HG02938 (cell line): ENCODE measurements around the gene CDKL4.
"Not testable (repeated sequence)": the region's sequence is repeated elsewhere in the genome, so short reads cannot be mapped to it uniquely, and the experiment has no call there.

Experiments used
- ATAC-seq: cut with Tn5 transposase; IDR thresholded peaks from one replicate; pipeline ENCODE4 v1.9.1; 2021; ENCODE audit warnings: mild to moderate bottlenecking, moderate library complexity; ENCODE audit not compliant: unreplicated experiment

The CDKL4 gene

DNA sequence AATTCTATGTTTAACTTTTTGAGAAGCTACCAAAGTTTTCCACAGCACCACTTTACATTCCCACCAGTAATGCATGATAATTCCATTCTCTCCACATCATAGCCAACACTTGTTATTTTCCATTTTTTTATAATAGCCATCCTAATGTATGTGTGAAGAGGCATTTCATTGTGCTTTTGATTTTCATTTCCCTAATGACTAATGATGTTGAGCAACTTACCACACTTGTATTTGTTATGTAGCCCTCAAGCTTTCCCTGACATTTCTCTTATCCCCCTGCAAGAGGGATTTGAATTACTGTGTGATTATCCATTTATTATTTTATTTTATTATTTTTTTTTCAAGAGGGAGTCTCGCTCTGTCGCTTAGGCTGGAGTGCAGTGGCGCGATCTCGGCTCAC is 99.4 kb downstream of the CDKL4 start:
- ATAC-seq: no peak

DNA sequence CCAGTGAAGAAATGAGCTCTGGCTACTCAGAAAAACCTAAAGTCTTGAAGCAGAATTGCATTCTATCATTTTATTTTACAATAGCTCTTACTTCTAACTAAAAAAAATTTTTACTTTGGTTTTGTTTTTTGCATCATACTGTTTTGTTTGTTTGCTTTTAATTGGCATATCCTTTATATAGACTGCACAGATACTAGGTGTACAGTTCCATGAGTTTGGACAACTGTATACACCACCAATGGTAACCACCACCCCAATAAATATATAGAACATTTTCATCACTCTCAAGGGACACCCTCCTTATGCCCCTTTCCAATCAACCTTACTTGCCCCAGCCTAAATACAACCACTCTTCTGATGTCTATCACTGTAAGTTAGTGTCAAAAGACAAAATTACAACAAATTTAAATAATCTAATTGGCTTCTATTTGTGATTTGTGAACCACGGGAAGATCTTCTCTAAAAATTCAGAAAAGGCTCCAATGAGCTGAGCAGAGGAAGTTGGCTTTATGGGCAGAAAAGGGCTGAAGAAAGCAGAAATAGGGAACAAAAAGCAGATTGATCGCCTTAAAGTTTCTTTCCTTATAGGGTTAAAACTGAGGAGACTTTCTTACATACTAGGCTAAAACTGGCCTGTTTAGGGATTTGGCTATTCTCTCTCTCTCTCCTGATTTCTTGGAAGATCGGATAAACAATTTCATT is 100.7 kb downstream of the CDKL4 start:
- ATAC-seq: no peak

GRCh38 chr2:39141334-39142271 is 102.2 kb downstream of the CDKL4 start:
- no peak for ATAC-seq

- ATAC-seq: not testable (repeated sequence)
These were observed 102.8 kb downstream of the CDKL4 start for GRCh38 chr2:39140948-39141333.

DNA sequence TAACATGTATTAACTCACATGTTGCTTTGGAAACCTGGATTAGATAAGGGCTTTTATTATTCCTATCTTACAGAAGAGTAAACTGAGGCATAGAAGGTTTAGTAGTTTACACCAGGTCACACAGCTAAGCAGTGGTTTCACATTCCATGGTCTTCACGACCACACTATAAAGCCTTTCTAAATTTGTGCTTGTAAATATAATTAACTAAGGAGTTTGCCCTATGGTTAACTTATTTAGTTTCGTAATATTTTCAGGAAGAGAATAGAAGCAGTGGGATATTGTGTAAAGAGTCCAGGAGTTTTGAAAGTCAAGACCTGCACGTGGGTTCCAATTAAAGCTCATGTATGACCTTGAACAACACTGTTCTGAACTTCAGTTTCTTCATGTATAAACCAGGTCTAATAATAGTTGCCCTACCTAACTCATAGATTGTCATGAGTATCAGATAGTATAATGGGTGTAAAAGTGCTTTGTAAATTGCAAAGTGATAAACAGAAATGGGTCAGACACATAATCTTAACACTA is 103.4 kb downstream of the CDKL4 start:
- ATAC-seq: no peak

DNA sequence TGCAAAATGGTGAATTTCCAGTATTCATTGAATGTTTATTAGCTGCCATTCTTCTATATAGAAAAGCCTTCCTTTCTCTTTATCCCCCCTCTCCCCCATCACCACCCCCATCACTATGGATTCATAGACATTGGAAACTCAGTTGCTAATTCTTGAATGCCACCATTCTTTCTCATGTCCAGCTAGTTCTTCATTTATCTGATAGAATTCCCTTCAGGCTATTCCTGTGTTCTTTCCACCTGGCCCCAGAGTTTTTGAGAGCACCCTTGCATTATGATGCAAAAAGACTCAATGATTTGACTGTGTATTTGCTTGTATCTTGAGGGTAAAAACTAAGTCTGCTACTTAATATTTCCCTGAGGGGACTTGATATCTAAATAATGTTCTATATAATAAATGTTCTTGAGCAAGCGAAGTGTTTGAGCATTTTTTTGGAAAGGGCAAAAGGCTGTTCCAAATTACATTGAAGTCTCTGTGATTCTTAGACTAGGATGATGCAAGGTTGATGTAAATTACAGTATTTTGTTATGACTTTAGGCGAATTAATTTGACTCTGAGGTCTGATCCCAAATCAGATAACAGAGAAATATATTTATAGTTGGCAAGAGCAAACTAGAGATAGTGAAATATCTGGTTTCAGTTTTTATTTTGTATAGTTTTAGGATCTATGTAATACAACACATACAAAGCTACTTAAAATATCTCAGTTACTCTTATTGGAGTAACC is 104.1 kb downstream of the CDKL4 start:
- no peak for ATAC-seq

- ATAC-seq: no peak
These were observed 104.9 kb downstream of the CDKL4 start for GRCh38 chr2:39138837-39139211.

DNA sequence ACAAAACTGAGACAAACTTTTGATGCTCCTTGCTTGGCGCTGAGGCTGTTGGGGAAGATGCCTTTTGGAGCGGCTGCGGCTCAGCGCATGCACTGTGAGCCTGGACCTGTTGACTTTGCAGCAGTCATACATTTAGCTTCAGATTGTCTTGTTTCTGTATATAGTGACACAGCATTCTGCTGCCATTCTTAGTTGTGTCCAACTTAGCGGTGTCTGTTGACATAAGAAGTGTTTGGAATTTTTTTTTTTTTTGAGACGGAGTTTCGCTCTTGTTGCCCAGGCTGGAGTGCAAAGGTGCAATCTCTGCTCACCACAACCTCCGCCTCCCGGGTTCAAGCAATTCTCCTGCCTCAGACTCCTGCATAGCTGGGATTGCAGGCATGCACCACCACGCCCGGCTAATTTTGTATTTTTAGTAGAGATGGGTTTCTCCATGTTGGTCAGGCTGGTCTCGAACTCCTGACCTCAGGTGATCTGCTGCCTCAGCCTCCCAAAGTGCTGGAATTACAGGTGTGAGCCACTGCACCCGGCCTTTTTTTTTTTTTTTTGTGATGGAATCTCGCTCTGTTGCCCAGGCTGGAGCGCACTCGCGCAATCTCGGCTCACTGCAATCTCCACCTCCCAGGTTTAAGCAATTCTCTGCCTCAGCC is 105.5 kb downstream of the CDKL4 start:
- ATAC-seq: not testable (repeated sequence)

GRCh38 chr2:39136799-39137198 is 107.0 kb downstream of the CDKL4 start:
- ATAC-seq: no peak

DNA sequence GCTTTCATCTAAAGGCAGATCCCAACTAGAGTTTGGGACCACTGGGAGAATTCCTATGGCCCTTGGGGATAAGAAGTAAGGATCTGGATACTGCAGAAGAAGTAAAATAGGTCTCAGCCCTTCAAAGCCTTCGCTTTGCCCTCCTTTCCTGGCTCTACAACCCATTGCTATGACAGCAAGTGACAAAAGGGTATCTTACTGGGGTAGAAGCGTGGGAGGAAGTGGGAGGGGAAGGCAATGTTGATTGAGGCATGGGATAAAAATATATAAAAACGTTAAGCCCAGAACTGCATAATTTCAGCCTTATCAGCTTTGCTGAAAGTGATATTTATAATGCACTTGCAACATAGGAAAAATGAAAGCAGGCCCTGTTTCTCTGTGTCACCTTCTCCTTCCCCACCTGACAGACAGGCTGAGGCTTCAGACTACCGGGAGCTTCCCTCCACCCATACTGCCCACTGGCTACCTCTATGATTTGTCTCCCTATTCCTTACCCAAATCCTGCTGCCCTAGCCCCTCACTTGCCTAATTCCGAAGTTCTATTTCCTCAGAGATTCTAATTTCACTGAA is 108.0 kb downstream of the CDKL4 start:
- ATAC-seq: no peak

GRCh38 chr2:39133215-39133851 is 110.4 kb downstream of the CDKL4 start:
- no peak for ATAC-seq

DNA sequence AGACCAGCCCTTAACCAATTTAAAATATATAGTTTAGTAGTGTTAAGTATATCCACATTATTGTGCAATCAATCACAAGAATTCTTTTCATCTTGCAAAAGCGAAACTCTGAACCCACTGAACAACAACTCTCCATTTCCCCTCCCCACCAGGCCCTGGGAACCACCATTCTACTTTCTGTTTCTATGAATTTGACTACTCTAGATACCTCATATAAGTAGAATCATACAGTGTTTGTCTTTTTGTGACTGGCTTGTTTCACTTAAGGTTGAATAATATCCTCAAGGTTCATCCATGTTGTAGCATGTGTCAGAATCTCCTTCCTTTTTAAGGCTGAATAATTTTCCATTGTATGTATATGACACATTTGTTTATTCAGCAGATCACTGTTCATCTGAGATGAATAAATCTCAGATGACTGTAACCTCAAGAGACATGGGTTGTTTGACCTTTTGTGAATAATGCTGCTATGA is 114.8 kb downstream of the CDKL4 start:
- ATAC-seq: peak; percentile 63

GRCh38 chr2:39127973-39128372 is 115.8 kb downstream of the CDKL4 start:
- ATAC-seq: peak; percentile 36
